Parathyroid adenoma (tissue), 2 donors: ENCODE results near the gene SLC4A1.

Experiments
- H2AFZ ChIP-seq: fragments of 300-600 bp; sonication (generic); one replicate; pipeline ENCODE4 v1.7.0; 2017; ENCODE audit warnings: antibody characterized with exemption, mild to moderate bottlenecking
- H3K27ac ChIP-seq: fragments of 300-600 bp; sonication (generic); one replicate; pipeline ENCODE4 v1.7.0; 2017
- H3K27me3 ChIP-seq: fragments of 300-600 bp; sonication (generic); one replicate; pipeline ENCODE4 v1.7.0; 2017; ENCODE audit warnings: low read length; ENCODE audit not compliant: control insufficient read depth, insufficient read depth
- H3K36me3 ChIP-seq: fragments of 300-600 bp; sonication (generic); one replicate; pipeline ENCODE4 v1.7.0; 2017; ENCODE audit warnings: low read length; ENCODE audit not compliant: control insufficient read depth, insufficient read depth
- H3K4me1 ChIP-seq: fragments of 300-600 bp; sonication (generic); one replicate; pipeline ENCODE4 v1.7.0; 2017; ENCODE audit warnings: control low read depth
- H3K4me2 ChIP-seq: fragments of 300-600 bp; sonication (generic); one replicate; pipeline ENCODE4 v1.7.0; 2017; ENCODE audit warnings: low read length
- H3K4me3 ChIP-seq: fragments of 300-600 bp; sonication (generic); one replicate; pipeline ENCODE4 v1.7.0; 2017; ENCODE audit warnings: low read depth, low read length
- H3K79me2 ChIP-seq: fragments of 300-600 bp; sonication (generic); one replicate; pipeline ENCODE4 v1.7.0; 2017; ENCODE audit warnings: control low read depth
- H3K9ac ChIP-seq: fragments of 300-600 bp; sonication (generic); one replicate; pipeline ENCODE4 v1.7.0; 2017; ENCODE audit warnings: mild to moderate bottlenecking
- H3K9me3 ChIP-seq: fragments of 300-600 bp; sonication (generic); one replicate; pipeline ENCODE4 v1.7.0; 2017; ENCODE audit warnings: low read length; ENCODE audit not compliant: control insufficient read depth
- TF ChIP-seq, protein P1 (sequence below): fragments of 300-600 bp; sonication (generic); IDR thresholded peaks from one replicate; pipeline ENCODE4 v1.7.0; 2017; ENCODE audit warnings: antibody characterized with exemption, mild to moderate bottlenecking
- donor health status: primary hyperparathyroidism.

SLC4A1 gene

GRCh38 chr17:44310609-44311376, 42.9 kb upstream of the SLC4A1 start:
- Histone ChIP-seq H3K79me2 (peaks cover 4% of the 10 kb centered on the region), H3K27me3 (no peaks in the 10 kb centered on the region), H3K4me3 (no peak overlapping the region), H3K9ac (no peak overlapping the region), H3K27ac (no peak overlapping the region), H3K9me3 (no peaks in the 10 kb centered on the region), H3K4me2 (no peak overlapping the region), H3K4me1 (peaks cover 18% of the 10 kb centered on the region), H2AFZ (no peak overlapping the region), H3K36me3 (no peaks in the 10 kb centered on the region)
- TF ChIP-seq, protein P1, sequence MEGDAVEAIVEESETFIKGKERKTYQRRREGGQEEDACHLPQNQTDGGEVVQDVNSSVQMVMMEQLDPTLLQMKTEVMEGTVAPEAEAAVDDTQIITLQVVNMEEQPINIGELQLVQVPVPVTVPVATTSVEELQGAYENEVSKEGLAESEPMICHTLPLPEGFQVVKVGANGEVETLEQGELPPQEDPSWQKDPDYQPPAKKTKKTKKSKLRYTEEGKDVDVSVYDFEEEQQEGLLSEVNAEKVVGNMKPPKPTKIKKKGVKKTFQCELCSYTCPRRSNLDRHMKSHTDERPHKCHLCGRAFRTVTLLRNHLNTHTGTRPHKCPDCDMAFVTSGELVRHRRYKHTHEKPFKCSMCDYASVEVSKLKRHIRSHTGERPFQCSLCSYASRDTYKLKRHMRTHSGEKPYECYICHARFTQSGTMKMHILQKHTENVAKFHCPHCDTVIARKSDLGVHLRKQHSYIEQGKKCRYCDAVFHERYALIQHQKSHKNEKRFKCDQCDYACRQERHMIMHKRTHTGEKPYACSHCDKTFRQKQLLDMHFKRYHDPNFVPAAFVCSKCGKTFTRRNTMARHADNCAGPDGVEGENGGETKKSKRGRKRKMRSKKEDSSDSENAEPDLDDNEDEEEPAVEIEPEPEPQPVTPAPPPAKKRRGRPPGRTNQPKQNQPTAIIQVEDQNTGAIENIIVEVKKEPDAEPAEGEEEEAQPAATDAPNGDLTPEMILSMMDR, result no peak

- Histone ChIP-seq H3K27ac (peak overlapping the region; percentile 19), H3K36me3 (no peaks in the 10 kb centered on the region), H3K9me3 (no peaks in the 10 kb centered on the region), H2AFZ (no peak overlapping the region), H3K4me1 (peaks cover 14% of the 10 kb centered on the region), H3K4me2 (no peak overlapping the region), H3K27me3 (no peaks in the 10 kb centered on the region), H3K9ac (no peak overlapping the region), H3K79me2 (peaks cover 4% of the 10 kb centered on the region), H3K4me3 (no peak overlapping the region)
- TF ChIP-seq, protein P1, result no peak
Observed at GRCh38 chr17:44310188-44310587, 42.3 kb upstream of the SLC4A1 start.

DNA sequence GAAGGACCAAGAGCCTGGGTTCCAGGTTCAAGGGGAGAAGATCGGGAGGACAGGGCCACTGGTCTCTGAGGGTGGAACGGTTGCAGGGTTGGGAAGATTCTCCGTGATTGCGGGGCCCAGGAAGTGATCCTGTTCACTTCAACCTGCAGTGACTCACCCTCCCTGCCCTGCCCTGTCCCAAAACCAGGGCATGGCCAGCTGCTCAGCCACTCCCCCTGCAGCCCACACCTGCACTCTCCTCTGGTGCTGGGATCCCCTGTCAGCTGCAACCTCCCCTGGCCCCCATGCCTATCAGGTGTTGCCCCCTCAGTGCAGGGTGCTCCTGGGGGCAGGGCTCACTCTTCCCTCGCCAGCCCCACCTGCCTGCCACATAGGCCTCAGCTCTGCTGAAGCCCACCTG, 41.5 kb upstream of the SLC4A1 start:
- H3K9ac ChIP-seq, result peak overlapping the region; percentile 21
- H3K79me2 ChIP-seq, result peaks cover 6% of the 10 kb centered on the region
- peak overlapping the region; percentile 69 for H2AFZ ChIP-seq
- H3K4me1 ChIP-seq, result peaks cover 18% of the 10 kb centered on the region
- H3K4me2 ChIP-seq, result no peak overlapping the region
- no peaks in the 10 kb centered on the region for H3K9me3 ChIP-seq
- TF ChIP-seq, protein P1, result peak; percentile 26
- H3K27ac ChIP-seq, result peak overlapping the region; percentile 94
- no peak overlapping the region for H3K4me3 ChIP-seq
- no peaks in the 10 kb centered on the region for H3K27me3 ChIP-seq
- H3K36me3 ChIP-seq, result no peaks in the 10 kb centered on the region

GRCh38 chr17:44308865-44309264, 40.9 kb upstream of the SLC4A1 start:
- peaks cover 9% of the 10 kb centered on the region for H3K79me2 ChIP-seq
- H3K4me2 ChIP-seq, result peak overlapping the region; percentile 33
- H3K36me3 ChIP-seq, result no peaks in the 10 kb centered on the region
- H2AFZ ChIP-seq, result peak overlapping the region; percentile 69
- H3K9ac ChIP-seq, result peak overlapping the region; percentile 21
- TF ChIP-seq, protein P1, result no peak
- no peak overlapping the region for H3K4me3 ChIP-seq
- H3K27ac ChIP-seq, result peak overlapping the region; percentile 94
- H3K27me3 ChIP-seq, result no peaks in the 10 kb centered on the region
- peaks cover 18% of the 10 kb centered on the region for H3K4me1 ChIP-seq
- no peaks in the 10 kb centered on the region for H3K9me3 ChIP-seq
